ENCODE data around the gene KISS1R.

- no peak for TF ChIP-seq CTCF (IDR thresholded peaks at IDR 0.05)
- no peak for TF ChIP-seq POLR2A (IDR thresholded peaks at IDR 0.05)
- no peak for TF ChIP-seq POLR2AphosphoS5 (IDR thresholded peaks at IDR 0.05)
Measured at GRCh38 chr19:964116-964520, 47.0 kb downstream of the KISS1R start.
